Panc1 (cell line): ENCODE measurements around the gene LIN28A. TPM values are rescaled to one million over a fixed set of nuclear protein-coding genes. Genes with fewer than 3 reads are reported as not detected.

Source experiments
- ATAC-seq: fragments of 200-7000 bp; cut with Tn5 transposase; 2 replicates; pipeline ENCODE4 v1.9.1; 2020; ENCODE audit warnings: mild to moderate bottlenecking, moderate library complexity
- BruUV-seq: library from RNA; stranded (reverse); fragments of 400-500 nt; replicated peaks from 2 replicates; lab custom pipeline; 2021; lab: Mats Ljungman, UMichigan
- CTCF ChIA-PET: fragments of 300-600 bp; sonication (Branson Sonifier 250); formaldehyde crosslinking; loops from one replicate; lab custom pipeline; 2022; ENCODE audit warnings: antibody characterized with exemption; lab: Charles Lee
- POLR2A ChIA-PET: fragments of 300-600 bp; sonication (Branson Sonifier 250); formaldehyde crosslinking; loops from one replicate; lab custom pipeline; 2022; ENCODE audit warnings: antibody characterized with exemption; lab: Charles Lee
- DNase-seq: peaks from one replicate; pipeline ENCODE4 v3.0.0-alpha.2; 2010; ENCODE audit warnings: low read depth, low spot score
- H3K27ac ChIP-seq: 2 replicates; pipeline ENCODE4 v1.5.1; 2011; ENCODE audit warnings: mild to moderate bottlenecking, low read length, inconsistent platforms
- H3K27me3 ChIP-seq: fragments of 200-500 bp; sonication (Bioruptor generic); 2 replicates; pipeline ENCODE4 v1.6.0; 2014; ENCODE audit warnings: low read length, inconsistent platforms; ENCODE audit not compliant: control insufficient read depth, insufficient read depth
- H3K36me3 ChIP-seq: fragments of 200-500 bp; sonication (Bioruptor generic); 2 replicates; pipeline ENCODE4 v1.5.1; 2014; ENCODE audit warnings: inconsistent platforms, mild to moderate bottlenecking, low read length, moderate library complexity; ENCODE audit not compliant: control insufficient read depth, insufficient read depth
- H3K4me1 ChIP-seq: 2 replicates; pipeline ENCODE4 v1.5.1; 2011; ENCODE audit warnings: inconsistent platforms, mild to moderate bottlenecking, low read length, moderate library complexity; ENCODE audit not compliant: control insufficient read depth, insufficient read depth
- H3K4me3 ChIP-seq, 2 experiments: 2 replicates each; pipeline ENCODE4 v1.5.1; 2011 to 2012; ENCODE audit warnings: low read depth in 2 of 2, low read length in 2 of 2, mild to moderate bottlenecking in 2 of 2, inconsistent platforms in 1 of 2, moderate library complexity in 1 of 2
- H3K9me3 ChIP-seq: fragments of 200-500 bp; sonication (Bioruptor generic); 2 replicates; pipeline ENCODE4 v1.5.1; 2014; ENCODE audit warnings: low read depth, mild to moderate bottlenecking, inconsistent platforms, low read length, moderate library complexity; ENCODE audit not compliant: control insufficient read depth, insufficient read depth
- CTCF ChIP-seq: fragments of 450-650 bp; IDR thresholded peaks from 2 replicates; pipeline ENCODE4 v1.5.1; 2017; ENCODE audit warnings: mild to moderate bottlenecking
- POLR2AphosphoS5 ChIP-seq: IDR thresholded peaks from 2 replicates; pipeline ENCODE4 v1.6.1; 2012; ENCODE audit warnings: mild to moderate bottlenecking, low read depth, low read length, moderate library complexity
- REST ChIP-seq, 2 experiments: IDR thresholded peaks; 2 replicates each; pipeline ENCODE4 v1.6.1; 2011 to 2012; ENCODE audit warnings: low read depth in 2 of 2, control low read depth in 1 of 2, low read length in 1 of 2, mild to moderate bottlenecking in 1 of 2, moderate library complexity in 1 of 2; ENCODE audit not compliant: insufficient read depth in 1 of 2
- SIN3A ChIP-seq: IDR thresholded peaks from 2 replicates; pipeline ENCODE4 v1.6.1; 2012; ENCODE audit warnings: low read depth, mild to moderate bottlenecking, low read length, moderate library complexity, borderline replicate concordance; ENCODE audit not compliant: insufficient read depth
- TCF7L2 ChIP-seq: IDR thresholded peaks from 2 replicates; pipeline ENCODE4 v1.6.1; 2011; ENCODE audit warnings: mild to moderate bottlenecking, low read depth, low read length, inconsistent platforms
- in situ Hi-C: cut with HindIII; loops from 2 replicates; pipeline ENCODE4 v1.10.0; 2016; ENCODE audit warnings: low sequenced_read_pairs, low pct_unique_long_range_greater_than_20kb
- intact Hi-C: fragments of 100-400 bp; cut with micrococcal nuclease; formaldehyde crosslinking; loops from one replicate; pipeline ENCODE4 v1.10.0; 2022; ENCODE audit not compliant: unreplicated experiment
- total RNA-seq: library from RNA; stranded (reverse); gene quantifications from one replicate; pipeline ENCODE4 v1.2.1, GENCODE V29; 2021; ENCODE audit not compliant: unreplicated experiment

Gene LIN28A
- total RNA-seq, 1 experiment from 2014 or later = 0.64 TPM

- Histone ChIP-seq H3K4me1 (peaks cover 12% of the 10 kb centered on the region), H3K27ac (no peak overlapping the region), H3K9me3 (no peaks in the 10 kb centered on the region), H3K4me3 (no peak overlapping the region), H3K36me3 (peaks cover 11% of the 10 kb centered on the region), H3K27me3 (no peaks in the 10 kb centered on the region)
- ChIA-PET CTCF (interaction anchor here (1.9 kb wide), 1 partner anchor 9 kb away, joined by 7 read pairs; no protein-coding TSS in a partner anchor), POLR2A (no interaction called here)
- no TSS peak for BruUV-seq
- intact Hi-C loops (no loop called here), in situ Hi-C loops (no loop called here)
- no peak for ATAC-seq
- no peak for DNase-seq
- no peak for TF ChIP-seq SIN3A
- no peak for TF ChIP-seq POLR2AphosphoS5
- TF ChIP-seq CTCF = no peak
- TF ChIP-seq REST (IDR thresholded peaks at IDR 0.05; ENCODE audit: insufficient read depth in 1 of 2, low read depth in 2 of 2, low read length in 1 of 2) = no peak
- TF ChIP-seq TCF7L2 = no peak
Measured at GRCh38 chr1:26468911-26469310, 58.3 kb downstream of the LIN28A start.

GRCh38 chr1:26469558-26469957 lies 58.9 kb downstream of the LIN28A start:
- Histone ChIP-seq H3K36me3 (peaks cover 17% of the 10 kb centered on the region), H3K27ac (no peak overlapping the region), H3K9me3 (no peaks in the 10 kb centered on the region), H3K27me3 (no peaks in the 10 kb centered on the region), H3K4me3 (no peak overlapping the region), H3K4me1 (peaks cover 18% of the 10 kb centered on the region)
- intact Hi-C loops (no loop called here), in situ Hi-C loops (no loop called here)
- no peak for DNase-seq
- TF ChIP-seq CTCF = no peak
- TF ChIP-seq REST (IDR thresholded peaks at IDR 0.05; ENCODE audit: insufficient read depth in 1 of 2, low read depth in 2 of 2, low read length in 1 of 2) = no peak
- TF ChIP-seq TCF7L2 = no peak
- TF ChIP-seq SIN3A = no peak
- POLR2A ChIA-PET = interaction anchor here (0.6 kb wide), 1 partner anchor 319 kb away, joined by 6 read pairs; no protein-coding TSS in a partner anchor
- no TSS peak for BruUV-seq
- ATAC-seq = no peak
- CTCF ChIA-PET = interaction anchor here (0.6 to 1.9 kb wide), 4 partner anchors 10 to 184 kb away, joined by 3 to 7 read pairs (median 4); no protein-coding TSS in a partner anchor
